Measurements from ENCODE around the gene MME.
A peak's percentile ranks its signal among the peaks of the same experiment; 100 is the strongest.

Gene MME

DNA sequence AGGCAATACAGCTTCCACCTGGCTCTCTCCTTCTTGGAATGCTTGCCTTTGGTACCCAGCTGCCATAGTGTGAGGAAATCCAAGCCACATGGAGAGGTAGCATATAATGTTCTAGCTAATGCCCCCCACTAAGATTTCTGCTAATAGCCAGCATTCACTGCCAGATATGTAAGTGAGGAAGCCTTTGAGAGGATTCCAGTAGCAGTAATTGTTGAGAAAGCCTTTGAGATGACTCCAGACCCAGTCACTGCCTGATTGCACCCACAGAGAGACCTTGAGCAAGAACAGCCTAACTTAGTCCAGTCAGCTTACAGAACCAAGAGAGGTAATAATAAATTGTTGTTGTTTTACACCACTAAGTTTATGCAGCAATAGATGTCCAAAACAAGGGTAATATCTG is 150.3 kb downstream of the MME start:
- H2BK120ac ChIP-seq (ENCODE audit: low read depth, low read length) = no peak overlapping the region
- no peak overlapping the region for H3K14ac ChIP-seq (ENCODE audit: low read length in 2 of 2)
- no peak overlapping the region for H3K23ac ChIP-seq (ENCODE audit: low read length in 2 of 2)
- no peak overlapping the region for H4K91ac ChIP-seq (ENCODE audit: low read length)
- H2BK5ac ChIP-seq (ENCODE audit: low read depth, low read length, poor library complexity, severe bottlenecking) = no peak overlapping the region
- no peak overlapping the region for H2BK12ac ChIP-seq (ENCODE audit: low read length in 2 of 2)
- no peak overlapping the region for H3K4me2 ChIP-seq (ENCODE audit: low read length, poor library complexity, severe bottlenecking)
- no peaks in the 10 kb centered on the region for H3K27me3 ChIP-seq (ENCODE audit: control insufficient read depth in 1 of 2, insufficient read depth in 1 of 2, low read length in 2 of 2)
- H3K36me3 ChIP-seq (ENCODE audit: control insufficient read depth in 1 of 2, insufficient read depth in 2 of 2, low read depth in 1 of 2, low read length in 2 of 2) = no peaks in the 10 kb centered on the region
- H3K4ac ChIP-seq (ENCODE audit: low read depth in 1 of 2, low read length in 2 of 2) = no peak overlapping the region
- H2AK5ac ChIP-seq (ENCODE audit: low read length, severe bottlenecking) = no peak overlapping the region
- peaks cover 5% of the 10 kb centered on the region for H3K4me1 ChIP-seq (ENCODE audit: control insufficient read depth, insufficient read depth, low read depth, low read length)
- no peak overlapping the region for H2AFZ ChIP-seq (ENCODE audit: low read depth, low read length)
- H2BK15ac ChIP-seq (ENCODE audit: low read depth, poor library complexity, severe bottlenecking) = no peak overlapping the region
- H3K9ac ChIP-seq (ENCODE audit: low read length) = no peak overlapping the region
- no peaks in the 10 kb centered on the region for H3K9me3 ChIP-seq (ENCODE audit: control insufficient read depth, low read length)
- no peak overlapping the region for H4K8ac ChIP-seq (ENCODE audit: low read length)
- DNase-seq = peak; percentile 38
- H3K4me3 ChIP-seq (ENCODE audit: insufficient read depth in 1 of 2, low read depth in 1 of 2, low read length in 2 of 2) = no peak overlapping the region
- no peaks in the 10 kb centered on the region for H3K79me1 ChIP-seq (replicated peaks; ENCODE audit: low read length, poor library complexity, severe bottlenecking)
- H3K18ac ChIP-seq (ENCODE audit: low read depth in 1 of 2, low read length in 2 of 2) = no peak overlapping the region
- no peak overlapping the region for H3K27ac ChIP-seq (ENCODE audit: low read length, poor library complexity, severe bottlenecking)

GRCh38 chr3:155231792-155232191 is 151.7 kb downstream of the MME start:
- Histone ChIP-seq H3K4ac (ENCODE audit: low read depth in 1 of 2, low read length in 2 of 2) (no peak overlapping the region), H3K9ac (ENCODE audit: low read length) (peak overlapping the region; percentile 13), H3K79me1 (replicated peaks; ENCODE audit: low read length, poor library complexity, severe bottlenecking) (no peaks in the 10 kb centered on the region), H4K91ac (ENCODE audit: low read length) (no peak overlapping the region), H3K27me3 (ENCODE audit: control insufficient read depth in 1 of 2, insufficient read depth in 1 of 2, low read length in 2 of 2) (no peaks in the 10 kb centered on the region), H2BK5ac (ENCODE audit: low read depth, low read length, poor library complexity, severe bottlenecking) (no peak overlapping the region), H3K4me2 (ENCODE audit: low read length, poor library complexity, severe bottlenecking) (no peak overlapping the region), H3K14ac (ENCODE audit: low read length in 2 of 2) (no peak overlapping the region), H3K9me3 (ENCODE audit: control insufficient read depth, low read length) (peaks cover 4% of the 10 kb centered on the region), H2BK15ac (ENCODE audit: low read depth, poor library complexity, severe bottlenecking) (no peak overlapping the region), H3K36me3 (ENCODE audit: control insufficient read depth in 1 of 2, insufficient read depth in 2 of 2, low read depth in 1 of 2, low read length in 2 of 2) (no peaks in the 10 kb centered on the region), H2BK12ac (ENCODE audit: low read length in 2 of 2) (no peak overlapping the region), H3K23ac (ENCODE audit: low read length in 2 of 2) (no peak overlapping the region), H3K18ac (ENCODE audit: low read depth in 1 of 2, low read length in 2 of 2) (peak overlapping the region in 1 of 2 experiments; percentile 64), H2AFZ (ENCODE audit: low read depth, low read length) (no peak overlapping the region), H4K8ac (ENCODE audit: low read length) (no peak overlapping the region), H3K27ac (ENCODE audit: low read length, poor library complexity, severe bottlenecking) (no peak overlapping the region), H2BK120ac (ENCODE audit: low read depth, low read length) (no peak overlapping the region), H3K4me1 (ENCODE audit: control insufficient read depth, insufficient read depth, low read depth, low read length) (peaks cover 5% of the 10 kb centered on the region), H3K4me3 (ENCODE audit: insufficient read depth in 1 of 2, low read depth in 1 of 2, low read length in 2 of 2) (no peak overlapping the region), H2AK5ac (ENCODE audit: low read length, severe bottlenecking) (no peak overlapping the region)
- DNase-seq = no peak
- 99% methylated on average over 2 of the region's 2 CpGs for WGBS

- H4K91ac ChIP-seq (ENCODE audit: low read length) = no peak overlapping the region
- no peak overlapping the region for H3K14ac ChIP-seq (ENCODE audit: low read length in 2 of 2)
- 47% methylated on average over 3 of the region's 3 CpGs for WGBS
- peaks cover 4% of the 10 kb centered on the region for H3K9me3 ChIP-seq (ENCODE audit: control insufficient read depth, low read length)
- H2BK120ac ChIP-seq (ENCODE audit: low read depth, low read length) = no peak overlapping the region
- H2BK5ac ChIP-seq (ENCODE audit: low read depth, low read length, poor library complexity, severe bottlenecking) = no peak overlapping the region
- no peak overlapping the region for H2AK5ac ChIP-seq (ENCODE audit: low read length, severe bottlenecking)
- H3K27me3 ChIP-seq (ENCODE audit: control insufficient read depth in 1 of 2, insufficient read depth in 1 of 2, low read length in 2 of 2) = no peaks in the 10 kb centered on the region
- H2BK12ac ChIP-seq (ENCODE audit: low read length in 2 of 2) = no peak overlapping the region
- H3K18ac ChIP-seq (ENCODE audit: low read depth in 1 of 2, low read length in 2 of 2) = no peak overlapping the region
- no peak overlapping the region for H3K23ac ChIP-seq (ENCODE audit: low read length in 2 of 2)
- peak; percentile 84 for DNase-seq
- H2AFZ ChIP-seq (ENCODE audit: low read depth, low read length) = no peak overlapping the region
- H3K4ac ChIP-seq (ENCODE audit: low read depth in 1 of 2, low read length in 2 of 2) = no peak overlapping the region
- no peak overlapping the region for H3K4me3 ChIP-seq (ENCODE audit: insufficient read depth in 1 of 2, low read depth in 1 of 2, low read length in 2 of 2)
- H3K79me1 ChIP-seq (replicated peaks; ENCODE audit: low read length, poor library complexity, severe bottlenecking) = no peaks in the 10 kb centered on the region
- H3K27ac ChIP-seq (ENCODE audit: low read length, poor library complexity, severe bottlenecking) = no peak overlapping the region
- peak overlapping the region; percentile 36 for H3K9ac ChIP-seq (ENCODE audit: low read length)
- no peak overlapping the region for H4K8ac ChIP-seq (ENCODE audit: low read length)
- no peak overlapping the region for H2BK15ac ChIP-seq (ENCODE audit: low read depth, poor library complexity, severe bottlenecking)
- H3K4me2 ChIP-seq (ENCODE audit: low read length, poor library complexity, severe bottlenecking) = no peak overlapping the region
- H3K36me3 ChIP-seq (ENCODE audit: control insufficient read depth in 1 of 2, insufficient read depth in 2 of 2, low read depth in 1 of 2, low read length in 2 of 2) = no peaks in the 10 kb centered on the region
- H3K4me1 ChIP-seq (ENCODE audit: control insufficient read depth, insufficient read depth, low read depth, low read length) = peaks cover 5% of the 10 kb centered on the region
Measured at GRCh38 chr3:155232605-155233004, 152.5 kb downstream of the MME start.

DNA sequence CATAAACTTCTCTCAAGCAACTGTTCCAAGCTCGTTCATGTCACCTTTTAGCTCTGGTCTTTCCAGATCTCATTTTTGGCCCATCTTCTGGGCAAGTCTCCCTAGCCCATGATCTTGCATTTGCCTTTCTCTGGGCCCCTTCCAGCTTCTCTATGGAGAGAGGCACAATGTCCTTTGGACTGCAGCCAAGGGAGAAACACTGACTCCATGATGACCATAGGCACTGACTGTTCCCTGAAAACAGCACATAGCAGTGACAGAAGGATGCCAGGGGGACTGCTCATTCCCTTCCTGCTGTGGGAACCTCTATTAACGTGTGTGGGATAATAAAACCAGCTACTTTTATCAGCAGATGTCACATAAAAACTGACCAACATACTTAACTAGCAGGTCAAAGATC is 153.1 kb downstream of the MME start:
- Histone ChIP-seq H4K8ac (ENCODE audit: low read length) (no peak overlapping the region), H3K36me3 (ENCODE audit: control insufficient read depth in 1 of 2, insufficient read depth in 2 of 2, low read depth in 1 of 2, low read length in 2 of 2) (no peaks in the 10 kb centered on the region), H3K4me2 (ENCODE audit: low read length, poor library complexity, severe bottlenecking) (no peak overlapping the region), H2BK12ac (ENCODE audit: low read length in 2 of 2) (no peak overlapping the region), H2AK5ac (ENCODE audit: low read length, severe bottlenecking) (no peak overlapping the region), H3K4ac (ENCODE audit: low read depth in 1 of 2, low read length in 2 of 2) (no peak overlapping the region), H3K4me1 (ENCODE audit: control insufficient read depth, insufficient read depth, low read depth, low read length) (peaks cover 5% of the 10 kb centered on the region), H3K27ac (ENCODE audit: low read length, poor library complexity, severe bottlenecking) (no peak overlapping the region), H3K23ac (ENCODE audit: low read length in 2 of 2) (no peak overlapping the region), H4K91ac (ENCODE audit: low read length) (no peak overlapping the region), H3K9ac (ENCODE audit: low read length) (peak overlapping the region; percentile 36), H3K18ac (ENCODE audit: low read depth in 1 of 2, low read length in 2 of 2) (no peak overlapping the region), H3K27me3 (ENCODE audit: control insufficient read depth in 1 of 2, insufficient read depth in 1 of 2, low read length in 2 of 2) (no peaks in the 10 kb centered on the region), H2AFZ (ENCODE audit: low read depth, low read length) (no peak overlapping the region), H3K9me3 (ENCODE audit: control insufficient read depth, low read length) (peaks cover 4% of the 10 kb centered on the region), H3K4me3 (ENCODE audit: insufficient read depth in 1 of 2, low read depth in 1 of 2, low read length in 2 of 2) (no peak overlapping the region), H3K79me1 (replicated peaks; ENCODE audit: low read length, poor library complexity, severe bottlenecking) (no peaks in the 10 kb centered on the region), H2BK5ac (ENCODE audit: low read depth, low read length, poor library complexity, severe bottlenecking) (no peak overlapping the region), H2BK15ac (ENCODE audit: low read depth, poor library complexity, severe bottlenecking) (no peak overlapping the region), H3K14ac (ENCODE audit: low read length in 2 of 2) (no peak overlapping the region), H2BK120ac (ENCODE audit: low read depth, low read length) (no peak overlapping the region)
- WGBS = 43% methylated on average over 2 of the region's 2 CpGs
- peak; percentile 78 for DNase-seq

Data from mesenchymal stem cell (in vitro differentiated cells and primary cell).